ENCODE results near the gene RNF151.

The RNF151 gene

DNA sequence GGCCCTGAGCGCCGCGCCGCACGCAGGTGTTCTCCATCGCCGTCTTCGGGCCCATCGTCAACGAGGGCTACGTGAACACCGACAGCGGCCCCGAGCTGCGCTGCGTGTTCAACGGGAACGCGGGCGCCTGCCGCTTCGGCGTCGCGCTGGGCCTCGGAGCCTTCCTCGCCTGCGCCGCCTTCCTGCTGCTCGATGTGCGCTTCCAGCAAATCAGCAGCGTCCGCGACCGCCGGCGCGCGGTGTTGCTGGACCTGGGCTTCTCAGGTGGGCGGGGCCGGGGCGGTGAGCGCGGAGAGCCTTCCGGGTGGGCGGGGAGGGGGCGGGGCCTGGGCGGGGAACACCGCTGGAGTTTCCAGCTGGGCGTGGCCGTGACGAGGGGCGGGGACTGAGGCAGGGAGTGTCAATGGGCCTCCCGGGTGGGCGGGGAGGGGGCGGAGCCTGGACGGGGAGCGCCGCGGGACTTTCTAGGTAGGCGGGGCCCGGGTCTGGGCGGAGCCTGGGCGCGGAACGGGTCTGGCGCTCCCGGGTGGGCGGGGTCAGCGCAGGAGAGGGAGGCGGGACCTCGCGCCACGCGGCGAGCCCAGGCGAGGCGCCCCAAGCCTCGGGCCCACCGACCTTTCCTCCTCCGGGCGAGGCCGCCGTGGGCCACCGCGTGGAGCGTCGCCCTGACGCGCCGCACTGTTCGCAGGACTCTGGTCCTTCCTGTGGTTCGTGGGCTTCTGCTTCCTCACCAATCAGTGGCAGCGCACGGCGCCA lies 25.5 kb downstream of the RNF151 start:
- peak; percentile 89 to 93 (median 92) for DNase-seq
- H3K9me3 ChIP-seq (ENCODE audit: control extremely low read depth in 1 of 5, control insufficient read depth in 4 of 5, insufficient read depth in 2 of 5, low read depth in 1 of 5, low read length in 4 of 5), result no peaks in the 10 kb centered on the region
- peaks cover 0 to 9% (median 5%) of the 10 kb centered on the region in 4 experiments for H3K36me3 ChIP-seq (ENCODE audit: control insufficient read depth in 4 of 4, insufficient read depth in 4 of 4, low read length in 3 of 4)
- ChIA-PET POLR2A (interaction anchor here (1.0 to 1.5 kb wide), 3 partner anchors 27 to 163 kb away, joined by 3 to 6 read pairs (median 3); partner anchors contain the start of genes RPS2 and TRAF7), CTCF (no interaction called here)
- H3K27me3 ChIP-seq (replicated peaks in 2 of 5; ENCODE audit: control insufficient read depth in 4 of 5, insufficient read depth in 5 of 5, low read length in 4 of 5), result peaks cover 0 to 45% (median 22%) of the 10 kb centered on the region in 5 experiments
- peak overlapping the region in 4 of 7 experiments; percentile 46 to 66 (median 51) for H3K4me3 ChIP-seq (ENCODE audit: control insufficient read depth in 1 of 7, extremely low read depth in 1 of 7, insufficient read depth in 4 of 7, low read depth in 2 of 7, low read length in 6 of 7)
- peaks cover 0 to 29% (median 21%) of the 10 kb centered on the region in 4 experiments for H3K4me1 ChIP-seq (ENCODE audit: control extremely low read depth in 1 of 4, control insufficient read depth in 4 of 4, insufficient read depth in 4 of 4, low read length in 3 of 4)
- 4% methylated on average over 71 of the region's 96 CpGs for WGBS (ENCODE audit: insufficient coverage)
- no peak overlapping the region for H3K27ac ChIP-seq (ENCODE audit: insufficient read depth in 1 of 2, low read depth in 1 of 2, low read length in 2 of 2, poor library complexity in 1 of 2, severe bottlenecking in 2 of 2)

DNA sequence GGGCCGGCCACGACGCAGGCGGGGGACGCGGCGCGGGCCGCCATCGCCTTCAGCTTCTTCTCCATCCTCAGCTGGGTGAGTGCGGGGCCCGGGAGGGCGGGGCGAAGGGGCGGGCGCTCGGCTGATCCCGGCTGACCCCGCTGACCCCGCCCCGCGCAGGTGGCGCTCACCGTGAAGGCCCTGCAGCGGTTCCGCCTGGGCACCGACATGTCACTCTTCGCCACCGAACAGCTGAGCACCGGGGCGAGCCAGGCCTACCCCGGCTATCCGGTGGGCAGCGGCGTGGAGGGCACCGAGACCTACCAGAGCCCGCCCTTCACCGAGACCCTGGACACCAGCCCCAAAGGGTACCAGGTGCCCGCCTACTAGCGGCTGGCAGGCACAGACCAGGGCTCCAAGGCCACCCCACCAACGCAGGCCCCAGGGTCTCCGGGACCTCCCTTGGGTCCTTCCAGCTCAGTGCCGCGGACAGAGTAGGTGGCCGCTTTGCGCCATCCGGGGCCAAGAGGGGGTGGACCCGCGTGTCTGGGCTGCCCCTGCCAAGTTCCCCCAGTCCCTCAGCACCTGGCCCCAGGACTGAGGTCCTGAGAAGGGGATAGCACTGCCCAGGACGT lies 26.2 kb downstream of the RNF151 start:
- H3K27me3 ChIP-seq (replicated peaks in 2 of 5; ENCODE audit: control insufficient read depth in 4 of 5, insufficient read depth in 5 of 5, low read length in 4 of 5), result peaks cover 0 to 45% (median 22%) of the 10 kb centered on the region in 5 experiments
- no peaks in the 10 kb centered on the region for H3K9me3 ChIP-seq (ENCODE audit: control extremely low read depth in 1 of 5, control insufficient read depth in 4 of 5, insufficient read depth in 2 of 5, low read depth in 1 of 5, low read length in 4 of 5)
- H3K4me3 ChIP-seq (ENCODE audit: control insufficient read depth in 1 of 7, extremely low read depth in 1 of 7, insufficient read depth in 4 of 7, low read depth in 2 of 7, low read length in 6 of 7), result peak overlapping the region in 2 of 7 experiments; percentile 16 to 23
- ChIA-PET CTCF (interaction anchor here (1.2 kb wide), 1 partner anchor 11 kb away, joined by 4 read pairs; no protein-coding TSS in a partner anchor), POLR2A (interaction anchor here (1.0 to 1.5 kb wide), 2 partner anchors 155 to 162 kb away, joined by 3 to 6 read pairs; partner anchors contain the start of gene TRAF7)
- H3K4me1 ChIP-seq (ENCODE audit: control extremely low read depth in 1 of 4, control insufficient read depth in 4 of 4, insufficient read depth in 4 of 4, low read length in 3 of 4), result peaks cover 0 to 29% (median 21%) of the 10 kb centered on the region in 4 experiments
- no peak for DNase-seq
- peaks cover 0 to 12% (median 9%) of the 10 kb centered on the region in 4 experiments for H3K36me3 ChIP-seq (ENCODE audit: control insufficient read depth in 4 of 4, insufficient read depth in 4 of 4, low read length in 3 of 4)
- H3K27ac ChIP-seq (ENCODE audit: insufficient read depth in 1 of 2, low read depth in 1 of 2, low read length in 2 of 2, poor library complexity in 1 of 2, severe bottlenecking in 2 of 2), result no peak overlapping the region
- WGBS (ENCODE audit: insufficient coverage), result 54% methylated on average over 39 of the region's 50 CpGs

DNA sequence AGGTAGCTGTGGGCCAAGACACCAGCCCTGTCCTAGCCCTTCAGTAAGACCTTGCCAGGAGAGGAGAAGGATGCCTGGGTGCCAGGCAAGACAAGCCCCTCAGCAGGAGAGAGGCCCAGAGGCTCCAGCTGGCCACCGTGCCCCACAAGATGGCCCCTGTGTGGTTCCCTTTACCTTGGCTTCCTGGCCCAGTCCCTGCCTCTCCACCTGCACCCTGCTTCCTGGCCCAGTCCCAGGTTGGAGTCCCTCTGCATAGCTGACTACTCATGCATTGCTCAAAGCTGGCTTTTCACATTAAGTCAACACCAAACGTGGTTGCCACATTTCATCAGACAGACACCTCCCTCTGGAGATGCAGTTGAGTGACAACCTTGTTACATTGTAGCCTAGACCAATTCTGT lies 27.1 kb downstream of the RNF151 start:
- CTCF ChIA-PET, result interaction anchor here (1.2 kb wide), 2 partner anchors 11 to 42 kb away, joined by 3 to 4 read pairs; no protein-coding TSS in a partner anchor
- no peak overlapping the region for H3K4me3 ChIP-seq (ENCODE audit: control insufficient read depth in 1 of 7, extremely low read depth in 1 of 7, insufficient read depth in 4 of 7, low read depth in 2 of 7, low read length in 6 of 7)
- H3K4me1 ChIP-seq (ENCODE audit: control extremely low read depth in 1 of 4, control insufficient read depth in 4 of 4, insufficient read depth in 4 of 4, low read length in 3 of 4), result peaks cover 0 to 29% (median 21%) of the 10 kb centered on the region in 4 experiments
- H3K27ac ChIP-seq (ENCODE audit: insufficient read depth in 1 of 2, low read depth in 1 of 2, low read length in 2 of 2, poor library complexity in 1 of 2, severe bottlenecking in 2 of 2), result no peak overlapping the region
- WGBS (ENCODE audit: insufficient coverage), result 100% methylated on average over 2 of the region's 2 CpGs
- peaks cover 0 to 36% (median 19%) of the 10 kb centered on the region in 5 experiments for H3K27me3 ChIP-seq (replicated peaks in 2 of 5; ENCODE audit: control insufficient read depth in 4 of 5, insufficient read depth in 5 of 5, low read length in 4 of 5)
- H3K9me3 ChIP-seq (ENCODE audit: control extremely low read depth in 1 of 5, control insufficient read depth in 4 of 5, insufficient read depth in 2 of 5, low read depth in 1 of 5, low read length in 4 of 5), result no peaks in the 10 kb centered on the region
- DNase-seq, result no peak
- POLR2A ChIA-PET, result no interaction called here
- peaks cover 0 to 21% (median 16%) of the 10 kb centered on the region in 4 experiments for H3K36me3 ChIP-seq (ENCODE audit: control insufficient read depth in 4 of 4, insufficient read depth in 4 of 4, low read length in 3 of 4)

DNA sequence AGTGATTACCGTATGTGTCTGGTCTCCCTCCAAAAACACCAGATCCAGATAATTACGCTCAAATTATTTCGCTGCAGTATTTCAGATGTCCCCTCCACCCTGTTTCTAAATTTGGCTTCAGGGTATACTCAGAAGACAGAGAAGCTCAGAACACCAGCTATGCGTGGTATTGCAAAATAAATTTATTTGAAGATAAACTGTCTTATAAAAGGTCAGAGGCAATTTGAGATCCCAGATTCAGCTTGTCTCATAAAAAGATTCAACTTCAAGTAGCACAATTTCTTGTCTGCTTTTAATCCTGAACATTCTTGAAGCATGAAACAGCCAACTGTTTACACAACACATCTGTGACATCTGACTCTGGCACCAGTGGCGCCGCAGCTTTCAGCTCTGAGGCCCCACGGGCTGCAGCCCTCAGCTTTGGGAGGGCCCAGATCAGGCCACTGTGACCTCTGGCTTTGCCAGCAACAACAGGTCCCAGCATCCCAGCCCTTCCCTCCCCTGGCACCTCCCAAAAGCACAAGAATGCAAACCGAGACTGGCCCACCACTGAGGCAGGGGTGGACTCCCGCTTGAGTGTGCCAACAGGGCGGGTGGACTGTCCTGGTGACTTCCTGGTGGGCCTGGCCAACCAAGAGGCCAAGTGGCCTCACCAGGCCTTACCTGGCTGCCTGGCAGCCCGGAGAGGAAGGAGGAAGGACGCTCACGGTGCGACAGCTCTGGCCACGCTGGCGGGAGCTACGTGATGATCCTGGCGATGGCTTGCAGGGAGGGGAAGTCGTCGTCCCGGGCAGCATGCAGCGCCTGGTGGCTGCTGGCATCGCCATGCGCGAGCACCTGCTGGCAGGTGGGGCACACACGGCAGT lies 31.1 kb downstream of the RNF151 start:
- WGBS (ENCODE audit: insufficient coverage), result 96% methylated on average over 20 of the region's 26 CpGs
- ChIA-PET CTCF (interaction anchor here (1.2 to 3.3 kb wide), 4 partner anchors 7 to 22 kb away, joined by 4 to 23 read pairs (median 4); partner anchors contain the start of gene NPW), POLR2A (no interaction called here)
- Histone ChIP-seq H3K36me3 (ENCODE audit: control insufficient read depth in 4 of 4, insufficient read depth in 4 of 4, low read length in 3 of 4) (peaks cover 0 to 61% (median 49%) of the 10 kb centered on the region in 4 experiments), H3K27me3 (replicated peaks in 2 of 5; ENCODE audit: control insufficient read depth in 4 of 5, insufficient read depth in 5 of 5, low read length in 4 of 5) (peaks cover 0 to 4% (median 0%) of the 10 kb centered on the region in 5 experiments), H3K9me3 (ENCODE audit: control extremely low read depth in 1 of 5, control insufficient read depth in 4 of 5, insufficient read depth in 2 of 5, low read depth in 1 of 5, low read length in 4 of 5) (no peaks in the 10 kb centered on the region), H3K4me1 (ENCODE audit: control extremely low read depth in 1 of 4, control insufficient read depth in 4 of 4, insufficient read depth in 4 of 4, low read length in 3 of 4) (peaks cover 0 to 2% (median 0%) of the 10 kb centered on the region in 4 experiments), H3K27ac (ENCODE audit: insufficient read depth in 1 of 2, low read depth in 1 of 2, low read length in 2 of 2, poor library complexity in 1 of 2, severe bottlenecking in 2 of 2) (no peak overlapping the region), H3K4me3 (ENCODE audit: control insufficient read depth in 1 of 7, extremely low read depth in 1 of 7, insufficient read depth in 4 of 7, low read depth in 2 of 7, low read length in 6 of 7) (no peak overlapping the region)
- no peak for DNase-seq

DNA sequence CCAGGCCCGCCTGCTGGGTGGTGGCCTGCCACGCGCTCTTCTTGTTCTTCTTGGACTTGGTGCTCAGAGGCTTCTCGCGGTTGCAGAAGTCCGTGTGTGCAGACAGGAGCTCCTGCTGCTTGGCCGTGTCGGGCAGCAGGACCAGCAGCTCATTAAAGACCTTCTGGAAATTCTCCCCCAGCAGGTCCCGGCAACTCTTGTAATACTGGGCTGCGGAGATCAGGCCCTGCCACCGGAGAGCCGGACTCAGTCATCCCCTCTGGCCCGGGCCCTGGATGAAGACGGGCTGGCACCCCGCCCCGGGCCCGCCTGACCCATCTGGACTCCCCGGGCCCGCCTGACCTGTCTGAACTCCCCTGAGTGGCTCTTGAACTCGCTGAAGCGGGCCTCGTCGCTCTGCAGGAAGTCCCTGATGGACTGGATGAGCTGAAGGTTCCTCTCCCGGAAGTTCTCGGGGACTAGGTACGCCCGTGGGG lies 31.7 kb downstream of the RNF151 start:
- DNase-seq, result no peak
- Histone ChIP-seq H3K4me3 (ENCODE audit: control insufficient read depth in 1 of 7, extremely low read depth in 1 of 7, insufficient read depth in 4 of 7, low read depth in 2 of 7, low read length in 6 of 7) (no peak overlapping the region), H3K36me3 (ENCODE audit: control insufficient read depth in 4 of 4, insufficient read depth in 4 of 4, low read length in 3 of 4) (peaks cover 0 to 68% (median 53%) of the 10 kb centered on the region in 4 experiments), H3K27me3 (replicated peaks in 2 of 5; ENCODE audit: control insufficient read depth in 4 of 5, insufficient read depth in 5 of 5, low read length in 4 of 5) (no peaks in the 10 kb centered on the region), H3K9me3 (ENCODE audit: control extremely low read depth in 1 of 5, control insufficient read depth in 4 of 5, insufficient read depth in 2 of 5, low read depth in 1 of 5, low read length in 4 of 5) (no peaks in the 10 kb centered on the region), H3K4me1 (ENCODE audit: control extremely low read depth in 1 of 4, control insufficient read depth in 4 of 4, insufficient read depth in 4 of 4, low read length in 3 of 4) (peaks cover 0 to 2% (median under 1%) of the 10 kb centered on the region in 4 experiments), H3K27ac (ENCODE audit: insufficient read depth in 1 of 2, low read depth in 1 of 2, low read length in 2 of 2, poor library complexity in 1 of 2, severe bottlenecking in 2 of 2) (no peak overlapping the region)
- POLR2A ChIA-PET, result interaction anchor here (1.0 kb wide), 1 partner anchor 157 kb away, joined by 3 read pairs; the partner anchor contains the start of gene TRAF7
- WGBS (ENCODE audit: insufficient coverage), result 98% methylated on average over 25 of the region's 27 CpGs
- CTCF ChIA-PET, result interaction anchor here (1.5 kb wide), 1 partner anchor 14 kb away, joined by 4 read pairs; no protein-coding TSS in a partner anchor

Measured in common myeloid progenitor, CD34-positive (primary cell).